Liver (tissue), 3 donors: ENCODE results near the gene COL9A3.

Experiments used
- FOXA2 ChIP-seq: IDR thresholded peaks from 2 replicates; pipeline ENCODE4 v1.6.1; 2016; ENCODE audit warnings: antibody characterized with exemption
- HNF4G ChIP-seq: IDR thresholded peaks from 2 replicates; pipeline ENCODE4 v1.6.1; 2016; ENCODE audit warnings: antibody characterized with exemption
- TF ChIP-seq, protein P1 (sequence below): fragments of 150-350 bp; IDR thresholded peaks from 2 replicates; pipeline ENCODE4 v1.5.1; 2017; ENCODE audit warnings: improper control_type of control experiment, low read depth, low read length; ENCODE audit not compliant: missing input control
- TF ChIP-seq, protein P2 (sequence below): IDR thresholded peaks from 2 replicates; pipeline ENCODE4 v1.6.1; 2016; ENCODE audit warnings: antibody characterized with exemption
- TF ChIP-seq, protein P3 (sequence below): IDR thresholded peaks from 2 replicates; pipeline ENCODE4 v1.6.1; 2016; ENCODE audit warnings: antibody characterized with exemption
- donor health status: healthy.
- donor health status: healthy.

DNA sequence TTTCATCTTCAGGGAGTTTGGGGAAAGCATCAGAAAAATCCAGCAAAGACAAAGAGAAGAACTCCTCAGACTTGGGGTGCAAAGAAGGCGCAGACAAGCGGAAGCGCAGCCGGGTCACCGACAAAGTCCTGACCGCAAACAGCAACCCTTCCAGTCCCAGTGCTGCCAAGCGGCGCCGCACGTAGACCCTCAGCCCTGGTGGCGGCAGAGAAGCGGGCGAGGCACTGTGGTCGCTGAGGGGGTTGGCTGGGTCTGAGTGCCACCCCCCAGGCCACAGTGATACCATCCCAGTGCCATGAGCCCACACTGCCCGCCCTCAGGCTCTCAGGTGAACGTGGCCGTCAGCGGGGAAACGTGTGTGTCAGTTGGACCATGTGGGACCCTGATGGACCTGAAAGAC is 17.4 kb upstream of the COL9A3 start:
- TF ChIP-seq, protein P1, sequence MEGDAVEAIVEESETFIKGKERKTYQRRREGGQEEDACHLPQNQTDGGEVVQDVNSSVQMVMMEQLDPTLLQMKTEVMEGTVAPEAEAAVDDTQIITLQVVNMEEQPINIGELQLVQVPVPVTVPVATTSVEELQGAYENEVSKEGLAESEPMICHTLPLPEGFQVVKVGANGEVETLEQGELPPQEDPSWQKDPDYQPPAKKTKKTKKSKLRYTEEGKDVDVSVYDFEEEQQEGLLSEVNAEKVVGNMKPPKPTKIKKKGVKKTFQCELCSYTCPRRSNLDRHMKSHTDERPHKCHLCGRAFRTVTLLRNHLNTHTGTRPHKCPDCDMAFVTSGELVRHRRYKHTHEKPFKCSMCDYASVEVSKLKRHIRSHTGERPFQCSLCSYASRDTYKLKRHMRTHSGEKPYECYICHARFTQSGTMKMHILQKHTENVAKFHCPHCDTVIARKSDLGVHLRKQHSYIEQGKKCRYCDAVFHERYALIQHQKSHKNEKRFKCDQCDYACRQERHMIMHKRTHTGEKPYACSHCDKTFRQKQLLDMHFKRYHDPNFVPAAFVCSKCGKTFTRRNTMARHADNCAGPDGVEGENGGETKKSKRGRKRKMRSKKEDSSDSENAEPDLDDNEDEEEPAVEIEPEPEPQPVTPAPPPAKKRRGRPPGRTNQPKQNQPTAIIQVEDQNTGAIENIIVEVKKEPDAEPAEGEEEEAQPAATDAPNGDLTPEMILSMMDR, result no peak
- TF ChIP-seq, protein P2, sequence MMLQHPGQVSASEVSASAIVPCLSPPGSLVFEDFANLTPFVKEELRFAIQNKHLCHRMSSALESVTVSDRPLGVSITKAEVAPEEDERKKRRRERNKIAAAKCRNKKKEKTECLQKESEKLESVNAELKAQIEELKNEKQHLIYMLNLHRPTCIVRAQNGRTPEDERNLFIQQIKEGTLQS, result no peak
- TF ChIP-seq, protein P3, sequence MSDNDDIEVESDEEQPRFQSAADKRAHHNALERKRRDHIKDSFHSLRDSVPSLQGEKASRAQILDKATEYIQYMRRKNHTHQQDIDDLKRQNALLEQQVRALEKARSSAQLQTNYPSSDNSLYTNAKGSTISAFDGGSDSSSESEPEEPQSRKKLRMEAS, result no peak
- TF ChIP-seq HNF4G (no peak), FOXA2 (no peak)
